Measurements from ENCODE around the gene PYGL.

Gene PYGL

GRCh38 chr14:50954811-50955372 lies 10.6 kb upstream of the PYGL start:
- in situ Hi-C loops (cut with MboI; ENCODE audit: low sequenced_read_pairs, unreplicated experiment) = no loop called here
- peak; percentile 56 for DNase-seq (ENCODE audit: low spot score)
- peak; percentile 42 for TF ChIP-seq CTCF (IDR thresholded peaks at IDR 0.05; ENCODE audit: borderline replicate concordance, control extremely low read depth, extremely low read depth, insufficient read depth, missing control alignments)

GRCh38 chr14:50953502-50953901 lies 9.2 kb upstream of the PYGL start:
- in situ Hi-C loops (cut with MboI; ENCODE audit: low sequenced_read_pairs, unreplicated experiment) = no loop called here
- no peak for DNase-seq (ENCODE audit: low spot score)
- TF ChIP-seq CTCF (IDR thresholded peaks at IDR 0.05; ENCODE audit: borderline replicate concordance, control extremely low read depth, extremely low read depth, insufficient read depth, missing control alignments) = no peak

- no peak for TF ChIP-seq CTCF (IDR thresholded peaks at IDR 0.05; ENCODE audit: borderline replicate concordance, control extremely low read depth, extremely low read depth, insufficient read depth, missing control alignments)
- in situ Hi-C loops (cut with MboI; ENCODE audit: low sequenced_read_pairs, unreplicated experiment) = no loop called here
- DNase-seq (ENCODE audit: low spot score) = no peak
Observed at GRCh38 chr14:50951032-50951431, 6.7 kb upstream of the PYGL start.

GRCh38 chr14:50948205-50948604 lies 3.9 kb upstream of the PYGL start:
- in situ Hi-C loops (cut with MboI; ENCODE audit: low sequenced_read_pairs, unreplicated experiment) = no loop called here
- no peak for DNase-seq (ENCODE audit: low spot score)
- TF ChIP-seq CTCF (IDR thresholded peaks at IDR 0.05; ENCODE audit: borderline replicate concordance, control extremely low read depth, extremely low read depth, insufficient read depth, missing control alignments) = no peak

- no peak for TF ChIP-seq CTCF (IDR thresholded peaks at IDR 0.05; ENCODE audit: borderline replicate concordance, control extremely low read depth, extremely low read depth, insufficient read depth, missing control alignments)
- no peak for DNase-seq (ENCODE audit: low spot score)
- in situ Hi-C loops (cut with MboI; ENCODE audit: low sequenced_read_pairs, unreplicated experiment) = no loop called here
Observed at GRCh38 chr14:50947446-50947845, 3.2 kb upstream of the PYGL start.

- DNase-seq (ENCODE audit: low spot score) = no peak
- no peak for TF ChIP-seq CTCF (IDR thresholded peaks at IDR 0.05; ENCODE audit: borderline replicate concordance, control extremely low read depth, extremely low read depth, insufficient read depth, missing control alignments)
- in situ Hi-C loops (cut with MboI; ENCODE audit: low sequenced_read_pairs, unreplicated experiment) = no loop called here
Observed at GRCh38 chr14:50946234-50946935, 2.1 kb upstream of the PYGL start.
